SU-DHL-6 (cell line): ENCODE measurements around the gene VTA1.

Experiments
- CTCF ChIP-seq: fragments of 200-600 bp; sonication (generic); IDR thresholded peaks from one replicate; pipeline ENCODE4 v1.5.1; 2017; ENCODE audit warnings: antibody characterized with exemption, mild to moderate bottlenecking, low read length, moderate library complexity; ENCODE audit not compliant: insufficient read depth, poor library complexity, severe bottlenecking
- EZH2phosphoT487 ChIP-seq: fragments of 200-600 bp; sonication (generic), shearing (Covaris generic); conservative IDR thresholded peaks from 2 replicates; pipeline ENCODE4 v1.6.1; 2018; ENCODE audit warnings: mild to moderate bottlenecking, antibody characterized with exemption, low read length, moderate library complexity, mixed read lengths

- no peak for TF ChIP-seq CTCF
- no peak for TF ChIP-seq EZH2phosphoT487
These were observed 88.2 kb downstream of the VTA1 start for GRCh38 chr6:142235272-142235671.
